Mucosa of stomach (tissue), 1 donor: ENCODE measurements around the gene LONP1.
"Not testable (repeated sequence)": the region's sequence is repeated elsewhere in the genome, so short reads cannot be mapped to it uniquely, and the experiment has no call there.

Experiments used
- H3K27me3 ChIP-seq: one replicate; pipeline ENCODE4 v1.7.0; 2013; ENCODE audit warnings: mild to moderate bottlenecking, low read length; ENCODE audit not compliant: control insufficient read depth, insufficient read depth
- H3K36me3 ChIP-seq: one replicate; pipeline ENCODE4 v1.7.0; 2013; ENCODE audit warnings: low read length; ENCODE audit not compliant: control insufficient read depth, insufficient read depth
- H3K4me1 ChIP-seq: one replicate; pipeline ENCODE4 v1.7.0; 2013; ENCODE audit warnings: mild to moderate bottlenecking, low read length; ENCODE audit not compliant: control insufficient read depth, insufficient read depth
- H3K4me3 ChIP-seq: one replicate; pipeline ENCODE4 v1.7.0; 2013; ENCODE audit warnings: low read length
- H3K9ac ChIP-seq: one replicate; pipeline ENCODE4 v1.7.0; 2013; ENCODE audit warnings: mild to moderate bottlenecking, low read length, moderate library complexity
- H3K9me3 ChIP-seq: one replicate; pipeline ENCODE4 v1.7.0; 2013; ENCODE audit warnings: mild to moderate bottlenecking, low read length, moderate library complexity; ENCODE audit not compliant: control insufficient read depth
- donor health status: Pancreatic carcinoma.

The LONP1 gene

GRCh38 chr19:5733172-5733571 lies 13.2 kb upstream of the LONP1 start:
- H3K4me1 ChIP-seq, H3K9ac ChIP-seq, H3K9me3 ChIP-seq, H3K27me3 ChIP-seq, H3K36me3 ChIP-seq, H3K4me3 ChIP-seq: not testable (repeated sequence)

GRCh38 chr19:5727453-5728050 lies 7.6 kb upstream of the LONP1 start:
- H3K4me1 ChIP-seq = no peaks in the 10 kb centered on the region
- no peaks in the 10 kb centered on the region for H3K36me3 ChIP-seq
- H3K27me3 ChIP-seq = no peaks in the 10 kb centered on the region
- H3K9ac ChIP-seq = no peak overlapping the region
- H3K9me3 ChIP-seq = no peaks in the 10 kb centered on the region
- no peak overlapping the region for H3K4me3 ChIP-seq

GRCh38 chr19:5719274-5719960 lies 529 bp downstream of the LONP1 start:
- no peaks in the 10 kb centered on the region for H3K9me3 ChIP-seq
- peak overlapping the region; percentile 89 for H3K4me3 ChIP-seq
- no peaks in the 10 kb centered on the region for H3K27me3 ChIP-seq
- peak overlapping the region; percentile 79 for H3K9ac ChIP-seq
- no peaks in the 10 kb centered on the region for H3K36me3 ChIP-seq
- peaks cover 14% of the 10 kb centered on the region for H3K4me1 ChIP-seq

GRCh38 chr19:5718579-5719273 lies 1.2 kb downstream of the LONP1 start:
- peaks cover 14% of the 10 kb centered on the region for H3K4me1 ChIP-seq
- H3K9me3 ChIP-seq = no peaks in the 10 kb centered on the region
- no peaks in the 10 kb centered on the region for H3K27me3 ChIP-seq
- no peaks in the 10 kb centered on the region for H3K36me3 ChIP-seq
- H3K4me3 ChIP-seq = peak overlapping the region; percentile 89
- H3K9ac ChIP-seq = peak overlapping the region; percentile 79

GRCh38 chr19:5718037-5718578 lies 1.8 kb downstream of the LONP1 start:
- H3K9me3 ChIP-seq = no peaks in the 10 kb centered on the region
- H3K36me3 ChIP-seq = no peaks in the 10 kb centered on the region
- peak overlapping the region; percentile 79 for H3K9ac ChIP-seq
- peaks cover 14% of the 10 kb centered on the region for H3K4me1 ChIP-seq
- H3K27me3 ChIP-seq = no peaks in the 10 kb centered on the region
- no peak overlapping the region for H3K4me3 ChIP-seq

- Histone ChIP-seq H3K36me3 (no peaks in the 10 kb centered on the region), H3K4me3 (no peak overlapping the region), H3K9me3 (no peaks in the 10 kb centered on the region), H3K27me3 (no peaks in the 10 kb centered on the region), H3K4me1 (peaks cover 14% of the 10 kb centered on the region), H3K9ac (no peak overlapping the region)
Observed at GRCh38 chr19:5717215-5717935, 2.6 kb downstream of the LONP1 start.

GRCh38 chr19:5714816-5715215 lies 5.1 kb downstream of the LONP1 start:
- H3K9me3 ChIP-seq = no peaks in the 10 kb centered on the region
- H3K9ac ChIP-seq = no peak overlapping the region
- no peaks in the 10 kb centered on the region for H3K27me3 ChIP-seq
- H3K36me3 ChIP-seq = peaks cover 10% of the 10 kb centered on the region
- H3K4me3 ChIP-seq = no peak overlapping the region
- peaks cover 14% of the 10 kb centered on the region for H3K4me1 ChIP-seq

GRCh38 chr19:5713228-5713627 lies 6.7 kb downstream of the LONP1 start:
- Histone ChIP-seq H3K27me3 (no peaks in the 10 kb centered on the region), H3K4me3 (no peak overlapping the region), H3K36me3 (peaks cover 10% of the 10 kb centered on the region), H3K9ac (no peak overlapping the region), H3K4me1 (peaks cover 3% of the 10 kb centered on the region), H3K9me3 (no peaks in the 10 kb centered on the region)

- H3K9ac ChIP-seq = no peak overlapping the region
- peaks cover 10% of the 10 kb centered on the region for H3K36me3 ChIP-seq
- no peaks in the 10 kb centered on the region for H3K4me1 ChIP-seq
- H3K4me3 ChIP-seq = no peak overlapping the region
- no peaks in the 10 kb centered on the region for H3K27me3 ChIP-seq
- H3K9me3 ChIP-seq = no peaks in the 10 kb centered on the region
Observed at GRCh38 chr19:5711713-5712161, 8.2 kb downstream of the LONP1 start.

GRCh38 chr19:5711025-5711424 lies 8.9 kb downstream of the LONP1 start:
- Histone ChIP-seq H3K36me3 (peaks cover 10% of the 10 kb centered on the region), H3K27me3 (no peaks in the 10 kb centered on the region)

GRCh38 chr19:5707576-5708575 lies 12.1 kb downstream of the LONP1 start:
- no peaks in the 10 kb centered on the region for H3K9me3 ChIP-seq
- no peak overlapping the region for H3K9ac ChIP-seq
- H3K4me1 ChIP-seq = no peaks in the 10 kb centered on the region
- H3K36me3 ChIP-seq = peaks cover 10% of the 10 kb centered on the region
- no peaks in the 10 kb centered on the region for H3K27me3 ChIP-seq
- no peak overlapping the region for H3K4me3 ChIP-seq

More at GRCh38 chr19:5711025-5711424, 8.9 kb downstream of the LONP1 start:
- H3K9me3 ChIP-seq = no peaks in the 10 kb centered on the region
- H3K4me3 ChIP-seq = no peak overlapping the region
- no peak overlapping the region for H3K9ac ChIP-seq
- H3K4me1 ChIP-seq = no peaks in the 10 kb centered on the region
